GM12874 (cell line): ENCODE data around the gene DPH7.

ENCODE experiments used
- CTCF ChIP-seq: IDR thresholded peaks from 2 replicates; pipeline ENCODE4 v1.5.1; 2011; ENCODE audit warnings: low read depth, mild to moderate bottlenecking, control low read depth, low read length, moderate library complexity; ENCODE audit not compliant: insufficient read depth

DPH7 gene

DNA sequence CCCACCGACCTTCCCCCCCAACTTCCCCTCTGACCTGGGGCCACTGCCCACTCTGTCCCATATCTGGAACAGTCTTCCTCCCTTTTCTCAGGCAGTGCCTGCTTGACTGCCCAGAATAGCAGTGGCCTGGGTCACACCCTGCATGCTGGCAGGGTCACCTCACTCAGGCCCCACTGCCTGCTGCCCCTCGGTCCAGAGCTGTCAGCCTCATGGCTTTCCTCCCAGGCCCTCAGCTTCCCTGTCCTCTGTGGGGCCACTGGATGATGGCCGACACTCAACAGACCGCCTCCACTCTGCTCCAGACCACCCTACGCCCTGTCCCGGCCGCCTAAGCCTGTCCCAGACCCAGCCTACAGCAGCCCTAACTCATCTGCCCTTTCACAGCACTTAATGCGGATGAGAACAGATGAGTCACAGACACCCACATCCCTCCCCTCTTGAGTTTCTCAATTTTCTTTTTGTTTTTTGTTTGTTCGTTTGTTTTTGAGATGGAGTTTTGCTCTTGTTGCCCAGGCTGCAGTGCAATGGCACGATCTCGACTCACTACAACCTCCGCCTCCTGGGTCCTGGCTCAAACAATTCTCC is 34.5 kb downstream of the DPH7 start:
- no peak for TF ChIP-seq CTCF

DNA sequence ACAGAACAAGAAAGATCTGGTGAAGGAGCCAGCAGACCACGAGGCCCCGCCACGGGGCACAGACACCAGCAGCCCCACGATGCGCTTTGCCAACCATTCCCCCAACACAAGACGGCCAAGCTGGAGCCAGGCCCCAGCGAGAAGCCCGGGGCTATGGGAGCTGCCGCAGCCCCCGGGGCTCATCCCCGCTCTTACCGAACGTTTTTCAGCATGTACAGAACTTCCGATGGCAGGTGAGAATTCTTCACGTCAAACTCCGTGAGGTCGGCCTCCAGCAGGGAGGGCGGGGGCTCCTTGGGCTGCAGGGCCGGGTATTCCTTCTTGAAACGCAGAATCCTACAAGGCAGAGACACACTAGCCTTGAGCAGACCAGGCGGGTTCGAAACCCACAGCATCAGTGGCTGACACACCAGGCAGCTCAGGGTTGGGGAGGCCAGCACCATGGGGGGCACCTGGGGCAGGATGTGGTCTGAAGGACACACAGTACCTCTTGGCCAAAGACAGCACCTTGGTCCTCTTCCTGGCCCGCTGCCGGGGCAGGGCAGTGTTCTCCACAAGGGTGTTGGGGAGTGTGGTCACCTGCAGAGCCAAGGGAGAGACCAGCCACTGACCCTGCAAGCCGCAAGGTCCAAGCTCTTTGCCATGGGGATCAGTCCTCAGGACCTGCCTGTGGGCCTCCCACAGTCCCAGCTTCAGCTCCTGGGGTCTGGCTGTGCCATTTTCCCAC is 35.3 kb downstream of the DPH7 start:
- TF ChIP-seq CTCF = no peak

DNA sequence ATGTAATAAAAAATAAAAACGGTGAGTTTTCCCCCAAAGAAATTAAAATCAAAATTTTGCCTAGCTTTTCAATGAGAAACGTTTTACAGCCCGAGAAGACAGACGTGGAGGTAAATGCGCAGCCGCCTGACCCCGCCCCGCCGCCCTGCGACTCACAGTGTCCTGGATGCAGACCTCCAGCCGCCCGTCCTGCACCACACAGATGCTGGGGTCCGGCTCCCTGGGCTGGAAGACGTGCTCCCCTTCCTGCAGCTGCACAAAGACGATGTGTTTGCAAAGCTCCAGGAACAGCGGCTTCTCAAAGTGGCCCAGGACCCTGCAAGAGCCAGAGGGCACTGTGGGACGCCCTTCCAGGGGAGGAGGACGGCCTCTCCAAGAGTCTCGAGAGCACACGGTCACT is 36.2 kb downstream of the DPH7 start:
- TF ChIP-seq CTCF = no peak

- TF ChIP-seq CTCF = no peak
Measured at GRCh38 chr9:137540536-137540935, 38.2 kb downstream of the DPH7 start.

GRCh38 chr9:137538058-137538457 is 40.7 kb downstream of the DPH7 start:
- no peak for TF ChIP-seq CTCF

DNA sequence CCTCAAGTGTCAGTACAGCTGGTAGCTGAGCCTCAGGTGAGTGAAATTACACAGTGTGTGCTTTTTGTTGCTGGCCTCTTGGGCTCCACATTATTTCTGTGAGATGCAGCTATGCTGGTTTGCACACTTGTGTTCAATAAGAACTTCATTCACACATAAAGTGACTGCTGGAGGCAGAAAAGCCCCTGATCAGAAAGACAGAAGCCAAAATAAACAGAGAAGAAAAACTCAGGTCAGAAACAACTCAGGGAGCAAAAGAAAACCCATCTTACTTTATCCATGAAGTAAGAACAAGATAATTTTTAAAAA is 43.7 kb downstream of the DPH7 start:
- TF ChIP-seq CTCF = no peak

GRCh38 chr9:137534256-137535119 is 44.2 kb downstream of the DPH7 start:
- TF ChIP-seq CTCF = peak; percentile 67
